Liver (tissue), 3 donors: ENCODE results near the gene SETD6.

Experiments
- ATF3 ChIP-seq: IDR thresholded peaks from 2 replicates; pipeline ENCODE4 v1.6.1; 2016; ENCODE audit warnings: antibody characterized with exemption
- CTCF ChIP-seq: fragments of 150-350 bp; IDR thresholded peaks from 2 replicates; pipeline ENCODE4 v1.5.1; 2017; ENCODE audit warnings: improper control_type of control experiment, low read depth, low read length; ENCODE audit not compliant: missing input control
- EGR1 ChIP-seq, 2 donors: IDR thresholded peaks; 2 replicates each; pipeline ENCODE4 v1.6.1; 2016 to 2018; ENCODE audit warnings: antibody characterized with exemption in 2 of 2, low read depth in 2 of 2
- FOXA1 ChIP-seq: IDR thresholded peaks from 2 replicates; pipeline ENCODE4 v1.6.1; 2016; ENCODE audit warnings: antibody characterized with exemption
- GABPA ChIP-seq, 2 donors: IDR thresholded peaks in 1 of 2; conservative IDR thresholded peaks in 1 of 2; 2 replicates each; pipeline ENCODE4 v1.6.1; 2016; ENCODE audit warnings: antibody characterized with exemption in 2 of 2, mild to moderate bottlenecking in 1 of 2, moderate library complexity in 1 of 2
- HNF4A ChIP-seq, 2 donors: conservative IDR thresholded peaks; 2 replicates each; pipeline ENCODE4 v1.6.1; 2016; ENCODE audit warnings: antibody characterized with exemption in 2 of 2, mild to moderate bottlenecking in 2 of 2
- HNF4G ChIP-seq: IDR thresholded peaks from 2 replicates; pipeline ENCODE4 v1.6.1; 2016; ENCODE audit warnings: antibody characterized with exemption
- JUND ChIP-seq, 2 donors: IDR thresholded peaks; 2 replicates each; pipeline ENCODE4 v1.6.1; 2016; ENCODE audit warnings: antibody characterized with exemption in 2 of 2
- MAX ChIP-seq: IDR thresholded peaks from 2 replicates; pipeline ENCODE4 v1.6.1; 2016; ENCODE audit warnings: antibody characterized with exemption
- RAD21 ChIP-seq, 2 donors: IDR thresholded peaks; 2 replicates each; pipeline ENCODE4 v1.6.1; 2016; ENCODE audit warnings: antibody characterized with exemption in 2 of 2, mild to moderate bottlenecking in 2 of 2
- REST ChIP-seq: IDR thresholded peaks from 2 replicates; pipeline ENCODE4 v1.6.1; 2016; ENCODE audit warnings: antibody characterized with exemption, mild to moderate bottlenecking
- SP1 ChIP-seq: IDR thresholded peaks from 2 replicates; pipeline ENCODE4 v1.6.1; 2018; ENCODE audit warnings: antibody characterized with exemption, mild to moderate bottlenecking
- TAF1 ChIP-seq: conservative IDR thresholded peaks from 2 replicates; pipeline ENCODE4 v1.6.1; 2016; ENCODE audit warnings: antibody characterized with exemption, mild to moderate bottlenecking
- YY1 ChIP-seq: IDR thresholded peaks from 2 replicates; pipeline ENCODE4 v1.6.1; 2016; ENCODE audit warnings: antibody characterized with exemption, mild to moderate bottlenecking
- donor health status: healthy.
- donor health status: healthy.

GRCh38 chr16:58516768-58517107 lies 1.4 kb downstream of the SETD6 start:
- TF ChIP-seq MAX (no peak), SP1 (no peak), CTCF (no peak), HNF4A (conservative IDR thresholded peaks at IDR 0.05) (no peak), GABPA (IDR thresholded peaks at IDR 0.05 in 1 of 2, conservative IDR thresholded peaks at IDR 0.05 in 1 of 2) (no peak), REST (no peak), TAF1 (no peak), HNF4G (no peak), ATF3 (no peak), EGR1 (IDR thresholded peaks at IDR 0.05; ENCODE audit: low read depth in 2 of 2) (no peak), YY1 (no peak), RAD21 (IDR thresholded peaks at IDR 0.05) (no peak), JUND (IDR thresholded peaks at IDR 0.05) (no peak), FOXA1 (no peak)
